ENCODE measurements around the gene CDC37L1. TPM values are rescaled to one million over a fixed set of nuclear protein-coding genes. Genes with fewer than 3 reads are reported as not detected.

The CDC37L1 gene
- total RNA-seq (2022; extraction: Qiagen RNA extraction), result 11.1 to 15.1 TPM (median 12.5 TPM) in 5 replicates

DNA sequence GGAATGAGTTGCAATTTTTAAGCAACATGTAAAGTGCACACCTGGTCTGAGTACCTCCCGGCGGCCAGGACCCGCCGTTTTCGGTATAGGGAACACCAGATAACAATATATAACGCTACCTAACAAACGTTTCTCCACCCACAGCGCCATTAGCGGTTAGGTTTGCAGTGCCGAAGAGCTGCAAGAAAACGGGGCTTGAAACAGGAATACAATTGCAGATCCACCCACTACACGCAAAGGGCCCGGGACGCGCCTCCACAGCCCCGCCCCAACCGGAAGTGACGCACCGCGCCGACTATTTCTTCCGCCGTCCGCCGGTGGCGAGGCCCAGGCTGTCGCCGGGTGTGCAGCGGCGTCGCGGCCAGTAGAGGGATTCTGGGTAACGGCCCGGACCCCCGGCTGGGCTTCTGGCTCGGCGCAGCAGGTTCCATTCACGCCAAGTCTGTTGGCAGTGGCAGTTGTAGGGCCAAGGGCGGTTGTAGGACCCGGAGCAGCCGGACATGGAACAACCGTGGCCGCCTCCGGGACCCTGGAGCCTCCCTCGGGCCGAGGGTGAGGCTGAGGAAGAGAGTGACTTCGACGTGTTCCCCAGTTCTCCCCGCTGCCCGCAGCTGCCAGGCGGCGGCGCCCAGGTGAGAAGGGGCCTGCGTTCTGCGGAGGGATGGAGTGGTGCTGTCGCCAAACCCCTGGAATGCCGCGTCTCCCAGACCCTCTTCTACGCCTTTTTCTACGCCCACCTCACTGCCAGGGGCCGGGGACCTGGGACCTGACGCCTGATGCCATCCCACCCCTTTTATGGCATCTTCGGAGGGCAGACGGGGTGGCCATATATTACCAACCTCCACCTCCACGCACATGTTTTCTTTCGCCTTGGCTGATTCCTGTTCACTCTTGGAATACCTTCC lies at the start of gene CDC37L1:
TSS of gene CDC37L1 (plus strand) at position 302 of the 905 bp plus-strand sequence. CDS start at position 501, 199 bp downstream.

DNA sequence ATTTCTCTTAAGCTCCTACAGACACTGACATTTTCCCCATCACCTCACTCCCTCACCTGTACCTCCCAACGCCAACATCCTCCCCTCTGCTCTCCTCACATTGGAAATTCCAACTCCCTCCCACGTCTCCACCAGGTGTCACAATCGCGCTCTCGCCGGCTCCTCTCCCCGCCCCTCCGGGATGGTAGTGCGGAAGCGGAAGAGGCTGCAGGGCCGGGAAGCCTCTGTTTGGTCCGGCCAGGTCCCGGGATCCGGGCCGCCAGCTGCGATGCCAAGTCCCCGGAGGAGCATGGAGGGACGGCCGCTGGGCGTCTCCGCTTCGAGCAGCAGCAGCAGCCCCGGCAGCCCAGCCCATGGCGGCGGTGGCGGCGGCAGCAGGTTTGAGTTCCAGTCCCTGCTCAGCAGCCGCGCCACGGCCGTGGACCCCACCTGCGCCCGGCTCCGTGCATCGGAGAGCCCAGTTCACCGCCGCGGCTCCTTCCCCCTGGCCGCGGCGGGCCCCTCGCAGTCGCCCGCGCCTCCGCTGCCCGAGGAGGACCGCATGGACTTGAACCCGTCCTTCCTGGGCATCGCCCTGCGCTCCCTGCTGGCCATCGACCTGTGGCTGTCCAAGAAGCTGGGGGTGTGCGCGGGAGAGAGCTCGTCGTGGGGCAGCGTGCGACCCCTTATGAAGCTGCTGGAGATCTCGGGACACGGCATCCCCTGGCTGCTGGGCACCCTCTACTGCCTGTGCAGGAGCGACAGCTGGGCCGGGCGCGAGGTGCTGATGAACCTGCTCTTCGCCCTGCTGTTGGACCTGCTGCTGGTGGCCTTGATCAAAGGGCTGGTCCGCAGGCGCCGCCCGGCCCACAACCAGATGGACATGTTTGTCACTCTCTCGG lies 17.0 kb upstream of the CDC37L1 start, which contains the start of gene PLPP6:
TSS of gene PLPP6 (plus strand) at position 187 of the 881 bp plus-strand sequence. CDS start at position 269, 82 bp downstream.

DNA sequence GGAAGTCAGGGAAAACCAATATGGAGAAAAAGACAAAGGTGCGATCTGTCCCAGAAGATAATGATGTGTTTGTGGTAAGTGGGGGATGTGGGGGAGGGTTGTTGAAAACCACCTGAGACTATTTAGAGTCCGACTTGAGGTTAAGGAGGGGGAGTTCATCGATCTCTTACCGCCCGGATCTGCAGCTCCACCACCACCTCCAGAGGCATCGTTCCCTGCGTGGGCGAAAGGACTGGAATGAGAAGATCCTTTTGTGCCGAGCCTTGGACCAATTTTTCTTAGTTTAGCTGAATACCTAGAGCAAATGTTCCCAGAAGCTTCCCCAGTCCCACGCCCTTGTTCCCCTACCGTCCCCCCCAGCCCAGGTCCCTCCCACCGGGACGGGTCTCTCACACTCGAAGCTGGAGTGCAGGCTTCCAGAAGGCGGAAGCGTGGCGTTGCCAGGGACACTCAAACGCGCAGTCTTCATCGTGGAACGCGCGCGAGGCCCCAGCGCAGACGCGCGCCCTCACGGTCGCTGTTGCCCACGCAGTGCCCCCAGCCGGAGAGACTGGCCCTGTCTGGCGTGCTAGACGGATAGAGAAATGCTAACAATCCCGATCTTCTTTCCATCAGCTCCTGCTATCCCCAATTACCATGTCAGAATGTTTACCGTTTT lies 13.2 kb upstream of the CDC37L1 start, which contains the start of gene SPATA6L:
TSS of gene SPATA6L (minus strand) at position 439 of the 658 bp plus-strand sequence. CDS start at position 209, 230 bp downstream.

DNA sequence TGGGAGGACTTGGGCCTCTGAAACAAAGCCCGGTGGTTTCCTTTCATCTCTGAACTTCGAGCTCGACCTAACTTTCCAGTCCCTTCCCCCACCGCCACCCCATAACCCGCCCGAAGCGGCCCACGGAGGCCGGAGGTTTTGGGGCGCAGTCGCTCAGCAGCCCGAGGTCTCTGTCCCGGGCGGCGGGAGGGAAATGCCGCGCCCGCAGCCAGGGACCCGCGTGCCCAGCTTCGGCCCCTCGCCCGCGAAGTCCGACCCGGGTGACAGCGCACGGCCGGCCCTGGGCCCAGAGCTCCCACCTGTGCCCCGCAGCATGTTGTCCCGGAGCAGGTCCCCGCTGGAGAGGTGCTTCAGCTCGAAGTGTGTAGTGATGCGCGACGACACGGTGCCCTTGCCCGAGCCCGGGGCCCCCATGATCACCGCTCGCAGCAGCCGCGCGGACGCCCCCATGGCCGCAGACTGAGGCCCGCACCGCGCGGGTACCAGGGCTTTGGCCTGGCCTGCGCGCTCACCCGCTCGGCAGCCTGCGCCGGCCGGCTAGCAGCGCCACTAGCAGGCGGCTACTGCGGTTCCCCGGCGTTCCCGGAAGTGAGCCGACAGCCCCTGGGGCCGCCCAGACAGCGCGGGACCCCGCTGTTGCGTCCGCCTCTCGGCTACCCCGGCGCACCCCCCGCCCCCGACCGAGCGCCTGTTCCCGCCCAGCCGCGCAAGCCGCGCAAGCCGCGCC lies 61.4 kb downstream of the CDC37L1 start, which contains the start of gene AK3:
TSS of gene AK3 (minus strand) at position 565 of the 727 bp plus-strand sequence. CDS start at position 450, 115 bp downstream.

Other genes starting within 250 kb of the CDC37L1 start
- gene SLC1A1, start 189.1 kb upstream of the CDC37L1 start, total RNA-seq (2022; extraction: Qiagen RNA extraction), result 1.1 to 1.6 TPM (median 1.6 TPM) in 5 replicates
- 9.3 to 12.8 TPM (median 10.4 TPM) in 5 replicates for gene PLPP6, start 17.3 kb upstream of the CDC37L1 start, total RNA-seq (2022; extraction: Qiagen RNA extraction)
- 1.9 to 2.4 TPM (median 2.1 TPM) in 5 replicates for gene SPATA6L, start 13.1 kb upstream of the CDC37L1 start, total RNA-seq (2022; extraction: Qiagen RNA extraction)
- 43.0 to 58.5 TPM (median 52.0 TPM) in 5 replicates for gene AK3, start 61.6 kb downstream of the CDC37L1 start, total RNA-seq (2022; extraction: Qiagen RNA extraction)
- 37.6 to 42.7 TPM (median 40.5 TPM) in 5 replicates for gene RCL1, start 113.4 kb downstream of the CDC37L1 start, total RNA-seq (2022; extraction: Qiagen RNA extraction)